GM18505 (cell line): ENCODE results near the gene TNFRSF1B.
A peak's percentile ranks its signal among the peaks of the same experiment; 100 is the strongest.

Experiments used
- ATAC-seq: cut with Tn5 transposase; IDR thresholded peaks from one replicate; pipeline ENCODE4 v1.9.1; 2021; ENCODE audit not compliant: unreplicated experiment
- POLR2A ChIP-seq: IDR thresholded peaks from 4 replicates; pipeline ENCODE4 v1.6.1; 2011; ENCODE audit warnings: borderline replicate concordance; ENCODE audit not compliant: insufficient read depth, insufficient read length; ENCODE audit errors: extremely low read depth

The TNFRSF1B gene

GRCh38 chr1:12188657-12189327 lies 22.0 kb downstream of the TNFRSF1B start:
- no peak for TF ChIP-seq POLR2A
- no peak for ATAC-seq

GRCh38 chr1:12189328-12189682 lies 22.5 kb downstream of the TNFRSF1B start:
- no peak for ATAC-seq
- no peak for TF ChIP-seq POLR2A

GRCh38 chr1:12191242-12192032 lies 24.6 kb downstream of the TNFRSF1B start:
- no peak for TF ChIP-seq POLR2A
- ATAC-seq: no peak

DNA sequence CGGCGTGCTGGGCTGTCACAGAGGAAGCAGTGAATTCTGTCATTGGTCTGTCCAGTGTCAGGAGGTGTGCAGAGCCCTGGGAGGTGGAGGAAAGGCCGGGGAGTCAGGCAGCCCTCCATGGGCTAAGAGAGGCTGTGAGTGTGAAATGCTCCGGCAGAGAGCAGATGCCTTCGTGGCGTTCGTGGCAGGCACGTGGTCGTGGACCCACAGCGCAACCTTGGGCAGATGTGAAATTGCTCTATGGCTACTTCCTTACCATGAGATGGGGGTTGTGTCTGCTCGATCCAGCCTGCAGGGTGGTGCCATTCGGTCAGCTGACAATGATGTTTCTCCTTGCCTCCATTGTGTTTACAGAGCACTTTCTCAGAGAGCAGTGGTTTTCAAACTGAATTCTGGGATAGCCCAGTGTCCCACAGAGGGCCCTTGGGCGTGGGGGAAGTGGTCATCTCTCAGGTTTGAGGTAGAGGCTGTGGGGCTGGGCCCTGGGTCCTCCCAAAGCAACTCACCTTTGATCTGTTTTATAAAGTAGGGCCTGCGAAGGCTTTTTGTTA lies 27.9 kb downstream of the TNFRSF1B start:
- no peak for ATAC-seq
- TF ChIP-seq POLR2A: no peak

- ATAC-seq: no peak
- no peak for TF ChIP-seq POLR2A
Observed at GRCh38 chr1:12195416-12195815, 28.6 kb downstream of the TNFRSF1B start.

DNA sequence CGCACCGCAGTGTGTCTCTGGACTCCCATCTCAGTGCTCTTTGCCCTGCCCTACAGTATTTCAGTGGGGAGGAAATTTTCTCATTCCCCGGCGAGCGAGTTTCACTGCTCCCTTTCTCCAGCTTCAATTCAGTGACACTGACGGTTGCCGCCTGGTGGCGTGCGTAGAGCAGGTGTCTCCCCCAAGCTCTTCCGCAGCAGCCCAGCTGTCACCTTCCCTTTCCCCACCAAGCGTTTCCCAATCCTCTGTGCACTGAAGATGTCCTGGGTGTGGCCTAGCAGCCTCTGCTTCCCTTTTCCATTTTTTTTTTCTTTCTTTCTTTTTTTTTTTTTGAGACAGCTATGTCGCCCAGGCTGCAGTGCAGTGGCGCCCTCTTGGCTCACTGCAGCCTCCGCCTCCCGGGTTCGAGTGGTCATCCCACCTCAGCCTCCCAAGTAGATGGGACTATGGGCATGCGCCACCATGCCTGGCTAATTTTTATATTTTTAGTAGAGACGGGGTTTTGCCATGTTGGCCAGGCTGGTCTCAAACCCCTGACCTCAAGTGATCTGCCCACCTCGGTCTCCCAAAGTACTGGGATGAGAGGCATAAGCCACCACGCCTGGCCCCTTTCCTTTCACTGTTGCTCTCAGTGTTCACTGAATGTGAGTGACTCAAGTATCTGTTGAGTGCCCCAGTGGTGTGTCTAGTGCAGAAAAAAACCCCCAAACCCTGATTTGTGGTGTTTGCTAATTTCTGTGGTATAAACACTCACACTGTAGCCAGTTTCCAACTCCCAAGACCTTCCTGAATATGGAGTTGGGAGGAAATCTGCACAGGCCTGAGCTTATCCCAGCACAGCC lies 30.1 kb downstream of the TNFRSF1B start:
- TF ChIP-seq POLR2A: no peak
- no peak for ATAC-seq

- TF ChIP-seq POLR2A: no peak
- ATAC-seq: no peak
Observed at GRCh38 chr1:12197483-12197880, 30.7 kb downstream of the TNFRSF1B start.

GRCh38 chr1:12200208-12200607 lies 33.4 kb downstream of the TNFRSF1B start:
- no peak for TF ChIP-seq POLR2A
- no peak for ATAC-seq

GRCh38 chr1:12201352-12202189 lies 34.8 kb downstream of the TNFRSF1B start:
- no peak for ATAC-seq
- peak; percentile 35 for TF ChIP-seq POLR2A

GRCh38 chr1:12202190-12202497 lies 35.4 kb downstream of the TNFRSF1B start:
- TF ChIP-seq POLR2A: no peak
- no peak for ATAC-seq

DNA sequence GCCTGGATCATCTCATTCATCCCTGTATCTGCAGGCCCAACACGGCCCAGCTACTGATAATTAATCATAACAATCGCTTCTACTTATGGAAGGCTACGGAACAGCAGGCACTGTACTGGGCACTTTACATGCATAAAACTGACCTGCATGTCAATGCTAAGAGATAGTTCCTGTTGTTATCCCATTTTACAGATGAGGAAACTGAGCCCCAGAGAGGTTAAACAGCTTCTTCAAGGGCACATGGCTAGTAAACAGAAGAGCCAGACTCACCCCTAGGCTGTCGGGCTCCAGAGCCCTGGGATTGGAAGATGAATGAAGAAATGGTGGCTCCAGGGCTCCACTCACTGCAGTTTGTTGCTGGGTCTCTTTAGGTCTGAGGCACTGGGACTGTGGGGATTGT lies 35.8 kb downstream of the TNFRSF1B start:
- no peak for ATAC-seq
- TF ChIP-seq POLR2A: no peak

DNA sequence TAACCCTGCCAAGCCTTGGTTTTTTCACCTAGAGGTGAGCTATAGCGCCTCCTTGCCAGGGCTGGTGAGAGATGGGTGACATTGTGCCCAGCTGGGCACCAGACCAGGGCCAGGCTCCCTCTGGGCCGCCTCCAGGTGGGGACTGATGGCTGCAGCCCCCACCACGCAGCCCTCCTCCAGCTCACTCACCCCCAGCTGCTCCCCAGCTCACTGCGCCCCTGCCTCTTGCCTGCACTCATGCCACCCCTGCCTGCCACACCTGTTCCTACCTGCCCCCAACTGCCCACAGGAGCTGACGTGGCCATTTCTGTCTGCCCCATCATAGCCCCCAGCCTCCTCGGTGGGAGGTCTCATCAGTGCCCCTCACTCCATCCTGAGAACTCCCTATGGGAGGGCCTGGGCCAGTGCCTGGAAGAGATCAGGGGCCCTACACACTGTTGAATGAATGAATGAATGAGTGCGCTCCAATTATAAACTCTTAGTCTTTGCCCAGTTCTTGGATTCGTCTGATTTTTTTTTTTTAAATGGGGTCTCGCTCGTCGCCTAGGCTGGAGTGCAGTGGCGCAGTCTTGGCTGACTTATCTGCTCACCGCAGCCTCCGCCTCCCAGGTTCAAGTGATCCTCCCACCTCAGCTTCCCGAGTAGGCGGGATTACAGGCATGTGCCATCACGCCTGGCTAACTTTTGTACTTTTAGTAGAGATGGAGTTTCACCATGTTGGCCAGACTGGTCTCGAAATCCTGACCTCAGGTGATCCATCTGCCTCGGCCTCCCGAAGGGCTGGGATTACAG lies 36.6 kb downstream of the TNFRSF1B start:
- no peak for ATAC-seq
- no peak for TF ChIP-seq POLR2A

DNA sequence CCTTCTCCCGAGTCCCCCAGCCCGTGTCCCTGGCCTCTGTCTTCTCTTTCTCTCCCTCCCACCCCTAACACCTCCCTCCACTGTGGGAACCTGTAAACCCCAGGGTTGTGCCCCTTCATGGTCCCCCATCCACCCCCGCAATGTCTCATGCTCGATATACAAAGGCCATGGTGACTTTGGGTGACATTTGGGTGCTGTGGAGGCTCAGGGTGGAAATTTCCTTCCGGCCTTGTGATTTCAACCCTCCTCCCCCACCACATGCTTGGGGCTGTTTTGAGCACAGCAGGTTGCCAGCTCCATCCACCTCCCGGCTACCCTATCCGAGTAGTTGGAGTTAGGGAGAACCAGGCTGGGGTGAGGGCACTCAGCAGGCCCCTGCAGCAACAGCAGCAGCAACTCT lies 37.3 kb downstream of the TNFRSF1B start:
- no peak for ATAC-seq
- no peak for TF ChIP-seq POLR2A
